Putamen (tissue), 1 donor: Measurements from ENCODE around the gene CYLD.

ENCODE experiments used
- DNase-seq: peaks from one replicate; pipeline ENCODE4 v3.0.0-alpha.2; 2016; ENCODE audit warnings: low spot score

CYLD gene

DNA sequence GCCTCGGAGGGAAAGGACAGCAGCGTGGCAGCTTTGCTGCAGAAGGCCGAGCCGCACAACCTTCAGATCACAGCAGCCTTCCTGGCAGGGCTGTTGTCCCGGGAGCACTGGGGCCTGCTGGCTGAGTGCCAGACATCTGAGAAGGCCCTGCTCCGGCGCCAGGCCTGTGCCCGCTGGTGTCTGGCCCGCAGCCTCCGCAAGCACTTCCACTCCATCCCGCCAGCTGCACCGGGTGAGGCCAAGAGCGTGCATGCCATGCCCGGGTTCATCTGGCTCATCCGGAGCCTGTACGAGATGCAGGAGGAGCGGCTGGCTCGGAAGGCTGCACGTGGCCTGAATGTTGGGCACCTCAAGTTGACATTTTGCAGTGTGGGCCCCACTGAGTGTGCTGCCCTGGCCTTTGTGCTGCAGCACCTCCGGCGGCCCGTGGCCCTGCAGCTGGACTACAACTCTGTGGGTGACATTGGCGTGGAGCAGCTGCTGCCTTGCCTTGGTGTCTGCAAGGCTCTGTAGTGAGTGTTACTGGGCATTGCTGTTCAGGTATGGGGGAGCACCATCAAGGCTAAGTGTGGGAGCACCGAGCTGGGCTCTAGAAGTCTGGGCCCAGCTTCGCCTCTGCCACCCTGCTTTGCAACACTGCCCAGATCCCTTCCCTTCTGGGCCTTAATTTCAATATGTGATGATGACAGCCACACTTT lies 29.9 kb upstream of the CYLD start:
- DNase-seq, result peak; percentile 82

DNA sequence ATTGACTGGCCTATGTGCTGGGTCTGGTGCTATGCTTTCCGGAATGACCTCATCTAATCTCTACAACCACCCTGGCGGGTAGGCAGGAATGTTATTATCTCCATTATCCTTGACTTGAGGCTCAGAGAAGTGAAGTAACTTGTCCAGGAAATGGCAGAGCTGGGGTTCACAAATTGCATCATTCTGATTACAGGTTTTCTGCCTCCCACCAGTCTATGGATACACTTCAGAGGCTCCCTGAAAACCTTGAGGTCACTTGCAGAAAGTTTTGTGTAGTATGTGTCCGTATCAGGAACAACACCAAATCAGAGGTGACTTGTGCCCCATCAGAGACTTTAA lies 29.4 kb upstream of the CYLD start:
- DNase-seq, result no peak

DNA sequence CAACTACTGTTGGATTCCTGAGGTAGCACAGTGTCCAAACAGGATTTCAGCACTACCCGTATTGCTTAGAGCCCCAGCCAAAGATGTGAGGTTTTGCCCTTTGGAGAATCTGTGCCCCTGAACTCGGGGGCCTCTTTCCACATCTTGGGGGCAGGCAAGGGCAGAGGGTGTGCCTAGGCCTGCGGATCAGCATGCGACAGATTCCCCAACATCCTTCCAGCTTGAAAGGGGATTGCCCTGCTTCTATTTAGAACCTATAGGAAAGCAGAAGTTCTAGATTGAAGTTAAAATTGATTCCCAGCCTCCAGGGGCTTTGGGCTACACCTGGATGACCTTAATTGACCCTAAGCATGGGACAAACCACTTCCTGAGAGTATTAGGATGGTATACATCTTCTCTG lies 28.9 kb upstream of the CYLD start:
- DNase-seq, result no peak

DNA sequence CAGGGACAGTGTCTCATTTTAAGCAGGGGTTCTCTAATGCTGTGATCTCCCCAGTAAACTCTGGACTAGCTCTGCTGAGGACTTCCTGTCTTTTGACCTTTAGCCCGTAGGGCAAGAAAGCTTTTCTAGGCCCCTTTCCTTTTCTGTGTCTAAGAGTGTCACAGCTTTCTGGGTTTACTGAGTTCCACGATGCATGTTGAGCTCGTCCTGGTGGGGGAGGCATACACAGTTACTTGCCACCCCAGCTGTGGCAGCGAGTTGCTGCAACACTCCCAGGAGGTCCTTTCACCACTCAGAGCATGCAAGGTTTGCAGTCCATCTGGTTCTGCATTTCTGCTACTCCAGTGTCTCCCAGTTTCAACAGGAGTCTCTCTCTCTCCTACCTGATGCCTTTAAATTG lies 24.8 kb upstream of the CYLD start:
- DNase-seq, result no peak

DNA sequence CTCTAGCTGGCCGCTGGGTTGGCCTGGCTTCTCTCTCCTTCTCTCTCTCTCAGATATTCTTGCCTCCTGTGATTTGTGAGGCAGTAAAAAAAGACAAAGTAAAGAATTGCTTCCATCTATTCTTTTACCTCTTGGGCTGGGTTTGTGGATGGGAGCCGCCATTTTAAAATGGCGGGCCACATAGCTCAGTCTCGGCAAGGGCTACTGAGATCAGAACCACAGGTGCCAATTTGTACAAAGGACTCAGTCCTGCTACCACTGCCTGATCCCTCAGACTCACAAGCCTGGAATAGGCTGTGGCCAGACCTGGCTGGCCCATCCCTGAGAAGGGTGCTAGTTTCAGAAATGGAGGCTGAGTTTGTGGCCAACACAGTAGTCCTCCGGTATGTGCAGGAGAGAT lies 24.4 kb upstream of the CYLD start:
- DNase-seq, result no peak

DNA sequence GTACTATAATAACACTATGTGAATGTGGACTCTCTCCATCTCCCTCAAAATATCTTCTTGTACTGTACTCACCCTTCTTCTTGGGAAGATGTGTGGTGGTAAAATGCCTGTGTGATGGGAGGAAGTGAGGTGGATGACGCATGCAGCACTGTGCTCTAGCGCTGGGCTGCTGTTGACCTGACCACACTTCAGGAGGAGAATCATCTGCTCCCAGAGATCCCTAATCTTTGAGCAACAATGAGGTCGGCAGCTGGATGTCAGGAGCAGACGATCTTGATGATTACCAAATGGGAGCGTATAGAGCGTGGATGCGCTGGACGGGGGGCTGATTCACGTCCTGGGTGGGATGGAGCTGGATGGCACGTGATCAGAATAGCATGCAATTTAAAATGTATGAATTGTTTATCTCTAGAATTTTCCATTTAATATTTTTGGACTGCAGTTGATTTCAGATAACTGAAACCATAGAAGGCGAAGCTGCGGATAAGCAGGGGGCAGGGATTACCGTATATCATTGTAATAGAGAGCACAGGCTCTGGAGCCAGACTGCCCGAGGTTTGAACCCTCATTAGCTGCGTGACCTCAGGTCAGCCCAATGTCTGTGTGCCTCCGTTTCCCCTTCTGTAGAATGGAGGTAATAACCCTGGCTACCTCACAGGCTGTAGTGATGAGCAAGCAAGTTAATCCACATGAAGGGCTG lies 23.7 kb upstream of the CYLD start:
- DNase-seq, result no peak

DNA sequence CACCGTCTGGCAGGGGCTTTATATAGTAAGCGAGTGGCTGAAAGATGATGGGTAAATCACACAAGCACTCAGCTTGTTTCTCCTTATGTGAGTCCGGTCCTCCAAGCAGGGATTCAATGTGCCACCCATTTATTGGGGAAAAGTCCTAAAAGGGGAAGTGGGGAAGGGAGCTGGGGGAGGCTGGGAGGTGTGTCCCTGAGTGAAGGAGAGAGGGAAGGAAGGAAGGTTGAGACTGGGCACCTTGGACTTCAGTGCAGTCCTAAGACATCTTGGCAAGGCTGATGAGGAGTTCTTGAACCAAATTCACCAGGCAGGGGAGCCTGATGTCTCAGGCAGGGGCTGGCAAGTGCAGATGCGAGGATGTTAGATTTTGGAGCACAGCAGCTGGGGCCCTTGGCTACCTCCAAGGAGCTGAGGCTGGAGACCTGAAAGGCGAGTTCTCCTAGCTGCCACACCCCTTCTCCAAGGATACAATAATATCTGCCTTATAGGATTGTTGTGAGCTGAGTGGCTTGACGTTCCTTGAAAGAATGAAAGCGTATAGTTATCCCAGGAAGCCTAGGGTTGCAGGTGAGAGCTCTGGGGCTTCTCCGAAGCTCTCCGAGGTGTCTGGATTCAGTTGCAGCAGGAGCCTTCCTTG lies 23.0 kb upstream of the CYLD start:
- no peak for DNase-seq

DNA sequence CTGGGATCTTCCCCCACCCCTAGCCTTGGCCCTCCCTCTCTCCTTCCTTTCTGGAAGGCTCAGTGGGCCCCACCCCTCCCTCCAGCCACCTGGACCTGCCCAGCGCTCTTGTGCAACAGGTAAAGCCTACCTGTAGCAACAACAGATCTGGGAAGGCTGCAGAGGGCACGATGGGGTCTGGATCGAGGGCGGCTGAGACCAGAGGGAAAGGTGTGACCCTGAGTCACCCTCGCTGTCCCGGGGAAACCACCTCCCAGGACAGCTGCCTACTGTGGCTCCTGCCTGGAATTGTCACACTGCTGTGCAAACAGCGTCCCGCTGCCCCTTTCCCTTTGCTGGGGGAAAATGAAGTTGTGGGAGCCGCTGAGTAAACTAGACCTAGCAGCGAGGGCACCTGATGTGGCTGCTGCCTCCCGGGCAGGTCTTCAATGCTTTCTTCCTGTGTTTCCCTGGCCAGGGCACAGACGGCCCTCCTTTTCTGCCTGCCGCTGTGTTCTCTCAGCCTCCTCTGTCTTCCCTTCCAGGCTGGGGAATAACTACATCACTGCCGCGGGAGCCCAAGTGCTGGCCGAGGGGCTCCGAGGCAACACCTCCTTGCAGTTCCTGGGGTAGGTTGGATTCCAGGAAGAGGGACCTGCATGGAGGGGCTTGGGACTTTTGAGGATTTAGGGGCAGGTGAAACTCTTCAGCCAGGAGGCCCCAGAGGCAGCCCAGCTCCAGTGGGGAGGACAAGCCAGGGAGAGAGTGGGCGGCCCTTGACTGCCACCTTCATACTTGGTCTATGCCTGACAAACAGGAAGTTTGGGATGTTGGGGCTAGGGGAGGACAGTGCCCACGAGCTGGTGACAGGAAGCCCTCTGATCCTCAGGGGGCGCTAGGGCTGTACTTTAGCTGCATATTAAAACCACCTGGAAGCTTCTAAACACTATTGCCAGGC lies 22.2 kb upstream of the CYLD start:
- DNase-seq, result no peak

DNA sequence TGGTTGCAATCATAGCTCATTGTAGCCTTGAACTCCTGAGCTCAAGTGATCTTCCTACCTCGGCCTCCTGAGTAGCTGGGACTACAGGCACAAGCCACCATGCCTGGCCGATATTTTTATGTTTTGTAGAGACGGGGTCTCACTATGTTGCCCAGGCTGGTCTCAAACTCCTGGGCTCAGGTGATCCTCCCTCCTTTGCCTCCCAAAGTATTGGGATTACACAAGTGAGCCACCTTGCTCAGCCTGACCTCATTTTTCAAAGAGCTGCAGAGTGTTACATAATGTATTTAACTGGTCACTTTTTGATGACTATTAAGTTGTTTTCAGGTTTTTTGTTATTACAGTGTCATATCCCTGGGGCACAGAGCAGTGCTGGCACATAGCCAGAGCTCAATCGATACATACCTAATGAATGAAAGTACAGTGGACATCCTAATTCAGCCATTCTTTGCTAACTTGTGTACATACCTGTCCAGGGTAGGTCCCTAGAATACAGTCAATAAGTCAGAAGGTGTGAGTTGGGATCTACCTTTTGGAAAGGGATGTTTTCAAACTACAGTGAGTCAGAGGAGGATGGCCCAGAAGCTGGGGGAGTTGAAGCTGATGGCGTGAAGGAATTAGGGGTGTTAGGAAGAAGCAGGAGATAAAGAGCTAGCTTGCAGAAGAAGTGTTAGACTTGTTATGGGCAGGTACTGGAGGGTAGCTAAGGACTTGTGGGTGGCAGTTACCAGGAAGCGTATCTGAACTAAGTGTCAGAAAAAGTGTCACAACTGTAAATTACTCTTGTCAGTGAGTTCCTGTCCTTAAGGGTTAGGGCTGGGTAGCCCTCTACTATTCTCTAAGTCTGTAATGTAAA lies 20.1 kb upstream of the CYLD start:
- no peak for DNase-seq

DNA sequence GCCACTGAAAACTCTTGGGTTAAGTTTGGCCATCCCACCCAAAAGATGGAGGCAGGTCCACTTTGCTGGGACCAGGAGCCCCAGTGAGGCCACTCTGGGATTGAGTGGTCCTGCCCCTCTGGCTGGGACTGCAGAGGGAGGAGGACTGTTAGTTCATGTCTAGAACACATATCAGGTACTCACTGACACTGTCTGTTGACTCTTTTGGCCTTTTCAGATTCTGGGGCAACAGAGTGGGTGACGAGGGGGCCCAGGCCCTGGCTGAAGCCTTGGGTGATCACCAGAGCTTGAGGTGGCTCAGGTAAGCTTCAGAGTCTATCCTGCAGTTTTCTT lies 19.5 kb upstream of the CYLD start:
- DNase-seq, result no peak

DNA sequence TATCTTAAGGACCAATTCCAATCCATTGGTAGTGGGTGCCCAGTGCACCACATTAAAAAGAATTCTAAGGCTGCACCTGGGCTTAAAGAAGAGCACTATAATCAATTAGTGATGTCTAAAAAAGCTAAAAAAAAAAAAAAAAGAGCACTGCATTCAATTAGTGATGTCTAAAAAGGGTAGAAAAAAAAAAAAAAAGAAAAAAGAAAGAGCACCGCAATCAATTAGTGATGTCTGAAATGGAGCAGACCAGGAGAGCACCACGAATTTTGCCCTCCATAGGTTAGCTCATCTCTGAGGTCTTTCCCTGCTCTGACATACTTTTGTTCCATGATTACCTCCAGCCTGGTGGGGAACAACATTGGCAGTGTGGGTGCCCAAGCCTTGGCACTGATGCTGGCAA lies 18.9 kb upstream of the CYLD start:
- DNase-seq, result no peak

DNA sequence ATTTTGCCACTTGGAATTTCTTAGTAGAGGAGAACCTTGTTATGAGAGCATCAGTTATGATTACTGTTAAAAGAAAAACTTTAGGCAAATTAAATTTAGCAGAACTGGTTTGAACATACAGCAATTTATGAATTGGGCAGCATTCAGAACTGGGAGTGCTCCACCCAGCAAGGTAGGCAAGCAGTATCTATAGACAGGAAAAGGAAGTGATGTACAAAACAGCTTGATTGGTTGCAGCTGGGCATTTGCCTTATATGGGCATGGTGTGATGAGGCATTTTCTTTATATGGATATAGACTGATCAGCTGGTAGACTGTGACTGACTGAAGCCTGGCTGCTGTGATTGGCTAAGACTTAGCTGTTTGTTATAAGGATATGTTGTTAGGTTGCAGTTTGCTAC lies 17.6 kb upstream of the CYLD start:
- no peak for DNase-seq

DNA sequence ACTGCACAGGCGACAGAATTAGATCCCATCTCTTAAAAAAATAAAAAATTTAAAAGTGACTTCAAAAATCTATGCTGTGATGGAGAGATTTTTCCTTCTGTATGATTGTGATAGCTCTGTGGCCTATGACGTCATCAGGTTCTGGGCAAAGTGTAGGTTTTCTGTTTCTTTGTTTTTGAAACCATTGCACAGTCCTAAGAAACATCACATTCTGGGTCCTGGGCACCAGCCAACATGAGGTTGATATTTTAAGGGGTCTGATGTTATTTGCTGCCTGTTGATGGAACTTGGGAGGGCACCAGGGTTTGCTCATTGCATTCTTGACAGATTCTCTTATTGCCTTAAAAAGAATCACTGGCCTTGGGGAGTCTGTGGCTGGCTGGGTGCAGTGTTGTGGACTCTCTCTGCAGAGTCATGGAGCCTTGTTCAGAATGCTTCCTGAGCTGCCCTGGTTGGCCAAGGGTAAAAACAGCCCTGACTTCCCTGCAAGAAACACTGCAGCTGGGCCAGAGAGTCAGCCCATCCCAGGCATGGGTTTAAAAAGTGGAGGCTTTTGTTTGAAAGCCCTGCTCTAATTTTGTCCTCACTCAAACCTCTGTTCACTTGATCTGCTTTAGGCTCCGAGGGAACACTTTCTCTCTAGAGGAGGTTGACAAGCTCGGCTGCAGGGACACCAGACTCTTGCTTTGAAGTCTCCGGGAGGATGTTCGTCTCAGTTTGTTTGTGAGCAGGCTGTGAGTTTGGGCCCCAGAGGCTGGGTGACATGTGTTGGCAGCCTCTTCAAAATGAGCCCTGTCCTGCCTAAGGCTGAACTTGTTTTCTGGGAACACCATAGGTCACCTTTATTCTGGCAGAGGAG lies 10.5 kb upstream of the CYLD start:
- no peak for DNase-seq

DNA sequence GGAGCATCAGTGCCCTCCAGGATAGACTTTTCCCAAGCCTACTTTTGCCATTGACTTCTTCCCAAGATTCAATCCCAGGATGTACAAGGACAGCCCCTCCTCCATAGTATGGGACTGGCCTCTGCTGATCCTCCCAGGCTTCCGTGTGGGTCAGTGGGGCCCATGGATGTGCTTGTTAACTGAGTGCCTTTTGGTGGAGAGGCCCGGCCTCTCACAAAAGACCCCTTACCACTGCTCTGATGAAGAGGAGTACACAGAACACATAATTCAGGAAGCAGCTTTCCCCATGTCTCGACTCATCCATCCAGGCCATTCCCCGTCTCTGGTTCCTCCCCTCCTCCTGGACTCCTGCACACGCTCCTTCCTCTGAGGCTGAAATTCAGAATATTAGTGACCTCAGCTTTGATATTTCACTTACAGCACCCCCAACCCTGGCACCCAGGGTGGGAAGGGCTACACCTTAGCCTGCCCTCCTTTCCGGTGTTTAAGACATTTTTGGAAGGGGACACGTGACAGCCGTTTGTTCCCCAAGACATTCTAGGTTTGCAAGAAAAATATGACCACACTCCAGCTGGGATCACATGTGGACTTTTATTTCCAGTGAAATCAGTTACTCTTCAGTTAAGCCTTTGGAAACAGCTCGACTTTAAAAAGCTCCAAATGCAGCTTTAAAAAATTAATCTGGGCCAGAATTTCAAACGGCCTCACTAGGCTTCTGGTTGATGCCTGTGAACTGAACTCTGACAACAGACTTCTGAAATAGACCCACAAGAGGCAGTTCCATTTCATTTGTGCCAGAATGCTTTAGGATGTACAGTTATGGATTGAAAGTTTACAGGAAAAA lies 9.7 kb upstream of the CYLD start:
- DNase-seq, result no peak

DNA sequence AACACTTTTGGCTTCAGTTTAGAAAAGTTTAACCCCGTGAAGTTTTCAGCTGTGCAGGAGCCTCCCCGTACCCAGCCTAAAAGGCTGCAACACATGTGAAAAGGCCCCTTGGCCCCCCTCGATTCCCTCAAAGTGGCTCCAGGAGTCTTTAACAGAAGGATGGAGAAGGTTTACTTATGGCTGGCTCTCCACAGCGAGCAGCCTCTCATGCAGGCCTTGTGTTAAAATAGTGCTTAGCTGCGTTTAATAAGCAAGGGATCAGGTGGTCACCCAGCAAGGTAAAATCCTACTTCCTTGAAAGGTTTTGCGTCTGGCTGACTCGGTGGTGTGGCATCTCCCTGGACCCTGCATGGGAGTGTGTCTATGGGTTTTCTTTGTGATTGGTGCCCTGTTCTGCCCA lies 8.4 kb upstream of the CYLD start:
- DNase-seq, result no peak

DNA sequence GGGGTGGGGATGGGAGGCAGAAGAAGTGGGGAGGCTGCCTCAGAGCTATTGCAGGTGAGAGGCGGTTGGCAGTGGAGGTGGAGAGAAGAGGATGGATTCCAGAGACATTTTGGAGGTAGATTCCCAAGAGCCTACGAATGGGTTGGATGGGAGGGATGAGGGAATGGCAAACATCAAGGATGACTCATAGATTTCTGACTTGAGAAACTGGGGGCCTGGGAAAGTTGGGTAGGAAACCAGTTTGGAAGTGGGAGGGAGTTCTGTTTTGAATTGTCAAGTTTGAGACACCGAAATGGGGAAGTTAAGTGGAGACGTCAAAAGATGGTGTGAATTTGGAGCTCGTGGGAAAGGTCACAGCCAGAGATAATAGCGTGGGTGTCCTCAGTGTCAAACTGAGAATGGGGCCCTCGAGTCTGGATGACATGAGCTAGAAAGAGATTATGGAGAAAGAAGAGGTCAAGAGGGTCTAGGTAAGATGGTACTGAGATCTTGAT lies 6.2 kb upstream of the CYLD start:
- DNase-seq, result no peak

DNA sequence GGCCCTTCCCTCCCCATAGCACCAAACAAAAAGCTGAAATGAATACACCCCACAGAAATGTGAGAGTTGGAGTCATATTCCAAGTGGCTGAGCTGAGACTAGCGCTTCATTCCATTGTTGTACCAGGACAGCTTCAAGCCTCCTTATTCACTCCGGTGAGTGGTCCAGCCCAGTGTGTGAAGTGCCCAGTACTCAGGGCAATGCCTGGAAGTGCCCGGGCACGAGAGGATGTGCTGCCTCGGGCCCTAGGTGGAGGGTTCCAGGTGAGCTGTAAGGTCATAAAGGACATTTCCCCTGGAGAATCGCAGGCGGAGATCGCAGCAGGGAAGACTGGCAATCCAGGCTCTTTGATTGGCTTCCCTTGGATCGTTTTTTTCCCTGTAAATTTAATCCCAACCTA lies 5.4 kb upstream of the CYLD start:
- DNase-seq, result no peak

DNA sequence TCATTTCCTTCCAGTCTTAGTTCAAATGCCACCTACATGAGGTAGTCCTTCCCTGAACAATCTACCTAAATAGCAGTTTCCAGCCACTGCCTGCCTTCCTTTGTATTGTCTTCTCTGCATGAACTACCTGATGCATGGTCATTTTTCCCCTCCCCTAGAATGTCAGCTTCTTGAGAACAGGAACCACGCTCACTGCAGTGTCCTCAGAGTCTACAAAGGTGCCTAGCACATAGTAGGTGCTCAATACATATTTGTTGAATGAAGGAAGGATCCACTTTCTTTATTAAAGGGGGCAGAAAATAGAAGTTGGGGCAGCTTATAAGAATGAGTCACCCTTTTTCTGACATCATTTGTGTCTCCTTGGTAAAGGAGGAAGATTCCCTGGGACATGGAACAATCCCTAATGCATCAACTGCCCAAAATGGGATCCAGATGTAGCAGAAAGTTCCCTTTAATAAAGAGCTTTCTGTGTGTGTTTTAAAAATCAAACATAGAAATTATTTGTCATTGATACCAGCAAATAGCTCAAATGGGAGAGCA lies 4.4 kb upstream of the CYLD start:
- DNase-seq, result no peak

DNA sequence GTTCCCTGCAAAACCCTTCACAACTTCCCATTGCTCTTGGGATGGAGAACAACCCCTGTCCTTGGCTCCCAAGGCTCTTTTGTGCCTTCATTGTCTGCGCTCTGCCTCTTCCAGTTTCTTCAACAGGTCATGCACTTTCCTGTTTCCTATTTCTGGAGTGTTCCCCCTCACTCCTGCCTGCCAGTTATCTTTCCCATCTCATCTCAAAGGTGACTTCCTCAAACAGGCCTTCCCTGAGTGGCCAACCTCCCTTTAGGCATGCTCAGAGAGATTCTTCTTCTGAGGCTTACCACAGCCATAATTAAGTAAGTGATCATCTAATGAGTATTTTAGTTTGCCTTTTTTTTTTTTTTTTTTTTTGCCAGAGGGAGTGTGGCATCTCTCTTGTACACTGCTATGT lies 2.9 kb upstream of the CYLD start:
- DNase-seq, result no peak
